GM18868 (cell line): Measurements from ENCODE around the gene ADARB2.

Source experiments
- ATAC-seq: cut with Tn5 transposase; IDR thresholded peaks from one replicate; pipeline ENCODE4 v1.9.1; 2021; ENCODE audit warnings: mild to moderate bottlenecking, moderate library complexity; ENCODE audit not compliant: unreplicated experiment

The ADARB2 gene

DNA sequence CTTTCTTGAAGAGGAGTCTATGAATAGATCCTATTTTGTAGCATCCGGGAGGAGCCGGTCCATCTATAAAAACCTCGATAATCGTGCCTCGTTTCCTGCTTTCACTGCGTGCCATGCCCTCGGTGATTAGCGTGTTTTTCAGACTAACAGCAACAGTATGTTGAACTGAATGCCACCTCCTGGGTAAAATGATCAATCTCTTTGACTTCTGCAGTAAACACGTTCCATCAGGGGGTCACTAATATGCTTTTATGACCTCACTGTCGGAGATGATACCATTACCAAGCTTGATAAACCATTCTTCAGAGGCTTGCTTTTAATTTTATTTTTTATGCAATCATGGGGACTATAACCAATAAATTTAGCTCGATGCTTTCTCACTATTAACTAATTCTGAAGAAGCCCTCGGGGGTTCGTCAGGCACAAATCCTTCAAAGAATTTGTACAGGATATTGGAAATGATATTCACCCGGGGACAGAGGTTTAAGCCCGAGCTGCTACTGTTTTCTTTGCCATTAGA lies 228.3 kb downstream of the ADARB2 start:
- ATAC-seq, result no peak

DNA sequence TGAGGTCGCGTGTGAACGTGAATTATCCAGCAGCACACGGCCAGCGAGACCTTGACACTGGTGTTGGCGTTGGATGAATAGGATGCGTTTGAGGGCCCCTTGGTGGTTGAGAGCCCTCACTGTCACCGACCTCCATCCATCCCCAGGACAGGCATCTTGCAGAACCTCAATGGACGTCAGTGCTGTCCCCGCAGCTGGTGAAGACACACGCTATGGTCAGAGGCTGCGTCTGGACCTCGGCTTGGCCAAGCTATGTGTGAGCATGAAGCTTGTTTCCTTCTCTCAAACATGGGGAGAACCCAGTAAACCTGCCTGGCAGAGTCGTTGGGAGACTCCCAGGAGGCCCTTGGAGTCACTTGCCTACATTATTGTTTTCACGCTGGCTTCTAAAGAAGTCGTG lies 229.2 kb downstream of the ADARB2 start:
- ATAC-seq, result no peak

GRCh38 chr10:1507436-1507835 lies 229.9 kb downstream of the ADARB2 start:
- ATAC-seq, result no peak

GRCh38 chr10:1504940-1505339 lies 232.4 kb downstream of the ADARB2 start:
- ATAC-seq, result no peak

GRCh38 chr10:1504286-1504685 lies 233.0 kb downstream of the ADARB2 start:
- ATAC-seq, result no peak

- ATAC-seq, result no peak
Measured at GRCh38 chr10:1502451-1502850, 234.9 kb downstream of the ADARB2 start.

DNA sequence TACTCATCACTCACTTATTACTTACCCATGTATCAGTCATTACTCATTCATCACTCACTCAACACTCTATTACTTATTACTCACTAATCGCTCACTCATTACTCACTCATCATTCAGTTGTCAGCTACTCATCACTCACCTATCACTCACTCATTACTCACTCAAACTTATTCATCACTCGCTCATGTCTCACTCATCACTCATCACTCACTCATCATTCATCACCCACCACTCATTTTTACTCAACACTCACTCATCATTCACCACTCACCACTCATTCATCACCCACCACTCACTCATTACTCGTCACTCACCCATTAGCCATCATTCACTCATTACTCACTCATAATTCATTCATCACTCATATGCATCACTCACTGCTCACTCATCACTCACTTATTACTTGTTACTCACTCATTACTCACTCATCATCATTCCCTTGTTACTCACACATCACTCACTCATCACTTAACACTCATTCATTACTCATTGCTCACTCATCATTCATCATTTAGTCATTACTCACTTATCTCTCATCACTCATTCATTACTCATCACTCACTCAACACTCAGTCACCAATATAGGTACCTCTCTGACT lies 237.9 kb downstream of the ADARB2 start:
- ATAC-seq, result no peak

DNA sequence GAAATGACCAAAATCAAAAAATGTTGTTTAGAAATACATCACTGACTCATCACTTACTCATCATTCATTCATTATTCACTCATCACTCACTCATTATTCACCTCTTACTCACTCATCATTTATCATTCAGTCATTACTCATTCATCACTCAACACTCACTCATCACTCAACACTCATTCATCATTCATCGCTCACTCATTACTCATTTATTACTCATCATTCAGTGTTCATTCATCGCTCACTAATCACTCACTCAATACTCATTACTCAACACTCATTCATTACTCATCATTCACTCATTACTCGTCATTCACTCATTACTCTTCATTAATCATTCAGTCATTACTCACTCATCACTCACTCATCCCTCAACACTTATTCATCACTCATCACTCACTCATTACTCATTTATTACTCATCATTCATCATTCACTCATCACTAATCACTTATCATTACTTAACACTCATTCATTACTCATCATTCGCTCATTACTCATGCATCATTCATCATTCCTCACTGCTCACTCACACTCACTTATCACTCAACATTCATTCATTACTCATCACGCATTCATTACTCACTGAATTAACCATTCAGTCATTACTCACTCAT lies 238.5 kb downstream of the ADARB2 start:
- no peak for ATAC-seq

DNA sequence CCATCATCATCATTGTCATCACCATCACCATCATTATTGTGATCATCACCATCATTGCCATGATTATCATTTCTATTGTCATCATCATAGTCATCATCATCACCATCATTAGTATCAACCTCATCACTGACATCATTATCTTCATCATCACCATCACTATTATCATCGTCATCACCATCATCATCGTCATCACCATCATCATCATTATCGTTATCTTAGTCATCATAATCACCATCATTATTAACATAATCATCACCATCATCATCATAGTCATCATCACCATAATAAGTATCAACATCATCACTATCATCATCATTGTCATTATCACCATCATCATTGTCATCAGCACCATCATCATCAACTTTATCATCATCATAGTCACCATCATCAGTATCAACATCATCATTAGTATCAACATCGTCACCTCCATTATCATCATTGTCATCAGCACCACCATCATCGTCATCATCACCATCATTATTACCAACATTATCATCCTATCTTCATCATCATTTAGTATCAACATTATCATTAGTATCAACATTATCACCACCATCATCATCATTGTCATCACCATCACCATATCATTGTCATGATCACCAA lies 241.3 kb downstream of the ADARB2 start:
- ATAC-seq, result no peak

DNA sequence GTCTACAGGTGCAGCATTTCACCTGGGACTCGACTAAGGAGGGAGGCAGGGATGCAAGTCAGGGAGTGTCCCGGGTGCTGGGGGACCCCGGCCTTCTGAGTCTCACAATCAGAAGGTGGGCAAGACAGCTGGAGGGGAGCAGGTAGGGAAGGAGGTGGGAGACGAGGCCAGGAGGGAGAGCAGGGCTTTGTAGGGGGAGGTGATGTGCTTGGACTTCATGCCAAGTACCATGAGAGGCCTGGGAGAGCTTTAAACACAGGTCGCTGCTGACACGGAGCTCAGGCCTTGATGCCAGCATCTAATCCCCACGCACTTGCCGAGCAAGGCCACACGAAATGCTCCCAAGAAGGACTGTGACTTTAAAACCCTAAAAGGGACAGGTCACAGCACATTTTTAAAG lies 244.7 kb downstream of the ADARB2 start:
- ATAC-seq, result no peak

DNA sequence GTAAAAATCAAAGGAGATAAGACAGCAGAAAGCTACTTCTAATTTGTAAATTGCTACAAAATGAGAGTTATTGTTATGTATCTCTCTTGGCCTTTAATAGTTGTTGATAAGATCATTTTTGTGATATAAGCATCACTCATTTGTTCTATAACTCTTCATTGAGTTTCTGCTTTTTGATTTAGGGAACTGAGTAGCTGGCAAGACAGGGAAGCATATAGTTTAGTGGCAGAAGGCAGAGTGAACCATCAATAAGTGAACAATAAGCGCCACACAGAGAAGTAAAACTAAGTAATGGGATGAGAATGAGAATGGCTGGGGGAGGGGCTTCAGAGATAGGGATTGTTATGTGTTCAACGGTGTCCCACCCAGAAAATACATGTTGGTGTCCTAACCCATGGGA lies 245.4 kb downstream of the ADARB2 start:
- no peak for ATAC-seq

DNA sequence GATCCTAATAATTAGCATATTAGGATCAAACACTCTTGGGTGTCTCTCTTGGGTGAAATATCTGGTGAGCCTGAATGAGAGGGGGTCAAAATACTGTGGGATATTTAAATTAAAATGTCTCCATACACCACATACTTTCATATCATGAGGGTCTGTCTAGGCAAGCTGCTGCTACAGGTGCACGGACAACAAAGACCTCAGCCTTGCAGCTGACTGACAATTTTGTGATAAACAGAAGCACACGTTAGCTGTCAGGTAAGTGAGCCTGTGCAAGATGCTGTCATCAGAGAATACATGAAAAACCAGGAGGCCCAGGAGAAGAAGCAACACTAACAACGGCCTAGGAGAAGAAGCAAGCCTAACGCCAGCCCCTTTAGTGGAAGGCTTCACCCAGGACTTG lies 247.5 kb downstream of the ADARB2 start:
- ATAC-seq, result no peak

DNA sequence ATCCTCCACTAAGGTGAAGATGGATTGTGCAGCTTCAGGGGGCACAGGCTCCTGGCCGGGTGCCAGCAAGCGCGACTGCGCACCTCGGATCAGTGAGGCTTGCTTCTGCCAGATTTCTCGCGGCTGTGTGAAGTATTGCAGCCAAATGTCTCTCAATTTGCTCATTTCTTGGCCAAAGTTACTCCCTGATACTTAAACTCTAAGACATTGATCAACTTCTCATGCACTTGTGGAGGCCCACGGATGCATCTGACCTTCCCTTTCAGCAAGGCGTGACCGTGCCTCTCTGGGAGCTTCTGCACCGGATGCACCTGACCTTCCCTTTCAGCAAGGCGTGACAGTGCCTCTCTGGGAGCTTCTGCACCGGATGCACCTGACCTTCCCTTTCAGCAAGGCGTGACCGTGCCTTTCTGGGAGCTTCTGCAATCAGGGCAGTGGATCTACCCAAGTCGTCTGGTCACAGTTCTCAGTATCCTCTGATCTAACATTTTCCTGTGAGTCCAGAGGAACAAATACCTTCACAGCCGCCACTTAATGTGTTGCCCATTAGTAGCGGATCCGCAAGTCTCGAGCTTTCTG lies 248.3 kb downstream of the ADARB2 start:
- ATAC-seq, result peak; percentile 85

- no peak for ATAC-seq
Measured at GRCh38 chr10:1486841-1487687, 250.3 kb downstream of the ADARB2 start.

DNA sequence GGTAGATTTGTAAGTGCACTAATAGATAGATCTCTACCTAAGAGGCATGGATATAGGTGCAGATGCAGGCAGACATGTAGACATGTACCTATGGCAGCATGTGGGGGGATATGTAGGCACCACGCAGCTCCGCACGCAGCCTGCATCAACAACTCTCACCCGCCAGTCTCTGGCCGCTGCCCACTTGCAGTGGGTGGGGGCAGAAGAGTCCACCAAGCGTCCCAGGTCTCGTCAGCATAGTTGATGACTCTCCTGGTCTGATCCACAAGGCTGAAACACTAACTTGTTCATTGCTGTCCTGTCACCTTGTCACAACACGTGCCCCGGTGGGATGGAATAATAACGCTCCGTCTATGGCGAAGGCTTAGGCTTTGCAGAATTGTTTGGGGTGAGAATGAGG lies 252.0 kb downstream of the ADARB2 start:
- ATAC-seq, result no peak

GRCh38 chr10:1483826-1484225 lies 253.5 kb downstream of the ADARB2 start:
- no peak for ATAC-seq

- ATAC-seq, result no peak
Measured at GRCh38 chr10:1483246-1483645, 254.1 kb downstream of the ADARB2 start.

GRCh38 chr10:1477578-1477977 lies 259.7 kb downstream of the ADARB2 start:
- no peak for ATAC-seq

GRCh38 chr10:1476455-1476803 lies 260.9 kb downstream of the ADARB2 start:
- ATAC-seq, result no peak

GRCh38 chr10:1475771-1476454 lies 261.4 kb downstream of the ADARB2 start:
- no peak for ATAC-seq
